Posterior vena cava (tissue), 2 donors: ENCODE data around the gene CXCL14. TPM values are rescaled to one million over a fixed set of nuclear protein-coding genes. Genes with fewer than 3 reads are reported as not detected.

Experiments used
- DNase-seq: peaks from one replicate; pipeline ENCODE4 v3.0.0-alpha.2; 2020; ENCODE audit warnings: low spot score
- intact Hi-C, 2 donors: fragments of 100-400 bp; cut with DNase I; formaldehyde crosslinking; loops; one replicate each; pipeline versions ENCODE4 v1.14.1 to v1.14.2; 2022 to 2023
- total RNA-seq, 2 donors: library from RNA; stranded (reverse); fragmentation: NEBNext Ultra II Directional; extraction: Animal tissue kit (Norgen Biotek cat#: 25700); gene quantifications; one replicate each; pipeline ENCODE4 v1.2.1, GENCODE V29; 2021
- donor health status: DM: yes; HTN: yes; CAD: no.
- donor health status: DM: yes; HTN: yes; CAD: no.

CXCL14 gene
- total RNA-seq, 2 donors from 2014 or later: 52.6 to 87.3 TPM

- intact Hi-C loops: no loop called here
- DNase-seq: no peak
Observed at GRCh38 chr5:135574493-135574892, 4.3 kb downstream of the CXCL14 start.

GRCh38 chr5:135571902-135572301 is 6.9 kb downstream of the CXCL14 start:
- intact Hi-C loops: no loop called here
- no peak for DNase-seq

GRCh38 chr5:135571066-135571609 is 7.7 kb downstream of the CXCL14 start:
- intact Hi-C loops: no loop called here
- DNase-seq: no peak

GRCh38 chr5:135570453-135570764 is 8.4 kb downstream of the CXCL14 start:
- no peak for DNase-seq
- intact Hi-C loops: no loop called here

- peak; percentile 56 for DNase-seq
- intact Hi-C loops: no loop called here
Observed at GRCh38 chr5:135569755-135570452, 8.9 kb downstream of the CXCL14 start.

- no peak for DNase-seq
- intact Hi-C loops: no loop called here
Observed at GRCh38 chr5:135568923-135569360, 9.8 kb downstream of the CXCL14 start.

GRCh38 chr5:135568246-135568645 is 10.5 kb downstream of the CXCL14 start:
- no peak for DNase-seq
- intact Hi-C loops: no loop called here

GRCh38 chr5:135567661-135568060 is 11.1 kb downstream of the CXCL14 start:
- DNase-seq: peak; percentile 35
- intact Hi-C loops: no loop called here

GRCh38 chr5:135566422-135567400 is 12.1 kb downstream of the CXCL14 start:
- no peak for DNase-seq
- intact Hi-C loops: no loop called here

GRCh38 chr5:135565725-135566421 is 12.9 kb downstream of the CXCL14 start:
- intact Hi-C loops: no loop called here
- peak; percentile 91 for DNase-seq

- no peak for DNase-seq
- intact Hi-C loops: no loop called here
Observed at GRCh38 chr5:135565266-135565665, 13.5 kb downstream of the CXCL14 start.

- intact Hi-C loops: no loop called here
- no peak for DNase-seq
Observed at GRCh38 chr5:135564331-135564730, 14.5 kb downstream of the CXCL14 start.

GRCh38 chr5:135561266-135561665 is 17.5 kb downstream of the CXCL14 start:
- intact Hi-C loops: no loop called here
- DNase-seq: peak; percentile 73

GRCh38 chr5:135560858-135561257 is 17.9 kb downstream of the CXCL14 start:
- intact Hi-C loops: no loop called here

GRCh38 chr5:135559354-135559753 is 19.4 kb downstream of the CXCL14 start:
- DNase-seq: no peak
- intact Hi-C loops: no loop called here

More at GRCh38 chr5:135560858-135561257, 17.9 kb downstream of the CXCL14 start:
- peak; percentile 90 for DNase-seq

GRCh38 chr5:135557076-135557838 is 21.5 kb downstream of the CXCL14 start:
- peak; percentile 35 for DNase-seq
- intact Hi-C loops: no loop called here

GRCh38 chr5:135556620-135557019 is 22.2 kb downstream of the CXCL14 start:
- no peak for DNase-seq
- intact Hi-C loops: no loop called here

- intact Hi-C loops: no loop called here
Observed at GRCh38 chr5:135555530-135555929, 23.3 kb downstream of the CXCL14 start.

More at GRCh38 chr5:135555530-135555929, 23.3 kb downstream of the CXCL14 start:
- no peak for DNase-seq
